WERI-Rb-1 (cell line): ENCODE measurements around the gene AP1M1.

Experiments
- DNase-seq: peaks from one replicate; pipeline ENCODE4 v3.0.0-alpha.2; 2020
- H3K27ac ChIP-seq: fragments of 250-450 bp; sonication (Bioruptor Pico); 2 replicates; pipeline ENCODE4 v1.5.1; 2020; ENCODE audit warnings: mild to moderate bottlenecking, moderate library complexity
- H3K27me3 ChIP-seq: fragments of 250-450 bp; sonication (Bioruptor Pico); 2 replicates; pipeline ENCODE4 v1.5.1; 2021; ENCODE audit warnings: mild to moderate bottlenecking, low read depth, moderate library complexity; ENCODE audit not compliant: insufficient read depth, severe bottlenecking
- H3K36me3 ChIP-seq: fragments of 250-450 bp; sonication (Bioruptor Pico); 2 replicates; pipeline ENCODE4 v1.5.1; 2020; ENCODE audit warnings: mild to moderate bottlenecking, moderate library complexity
- H3K4me3 ChIP-seq: 2 replicates; pipeline ENCODE4 v1.5.1; 2011; ENCODE audit warnings: low read depth, mild to moderate bottlenecking, control low read depth, low read length
- H3K9me3 ChIP-seq: fragments of 250-450 bp; sonication (Bioruptor Pico); 2 replicates; pipeline ENCODE4 v1.5.1; 2021; ENCODE audit warnings: mild to moderate bottlenecking, moderate library complexity; ENCODE audit not compliant: severe bottlenecking
- CTCF ChIP-seq: IDR thresholded peaks from 2 replicates; pipeline ENCODE4 v1.5.1; 2011; ENCODE audit warnings: low read depth, mild to moderate bottlenecking, control low read depth, inconsistent platforms, low read length

AP1M1 gene

DNA sequence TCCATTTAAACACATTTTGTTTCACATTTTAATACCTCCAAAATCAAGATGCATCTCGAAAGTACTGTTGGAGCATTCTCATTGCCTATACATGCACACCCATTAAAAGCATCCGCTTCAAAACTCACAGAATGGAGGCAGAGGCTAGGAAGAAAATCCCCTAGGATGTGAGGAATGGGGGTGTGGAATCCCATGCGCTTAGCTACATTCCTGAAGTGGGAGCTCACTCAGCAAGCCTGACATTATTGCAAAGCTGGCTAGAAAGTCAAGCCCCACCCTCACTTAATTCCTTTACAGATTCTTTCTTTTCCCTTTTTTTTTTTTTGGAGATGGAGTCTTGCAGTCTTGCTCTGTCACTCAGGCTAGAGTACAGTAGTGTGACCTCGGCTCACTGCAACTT lies 17.1 kb upstream of the AP1M1 start:
- H3K27me3 ChIP-seq = peaks cover 32% of the 10 kb centered on the region
- H3K27ac ChIP-seq = no peak overlapping the region
- no peak for TF ChIP-seq CTCF
- no peak for DNase-seq
- no peak overlapping the region for H3K4me3 ChIP-seq
- H3K9me3 ChIP-seq = peaks cover 1% of the 10 kb centered on the region
- no peaks in the 10 kb centered on the region for H3K36me3 ChIP-seq

- Histone ChIP-seq H3K27ac (no peak overlapping the region), H3K4me3 (peak overlapping the region; percentile 98), H3K36me3 (peaks cover 19% of the 10 kb centered on the region), H3K9me3 (no peaks in the 10 kb centered on the region), H3K27me3 (peaks cover 11% of the 10 kb centered on the region)
- DNase-seq = no peak
- no peak for TF ChIP-seq CTCF
Measured at GRCh38 chr19:16184665-16185122, 13.0 kb upstream of the AP1M1 start.

- Histone ChIP-seq H3K36me3 (peaks cover 25% of the 10 kb centered on the region), H3K4me3 (peak within 1 kb of the TSS; percentile 98), H3K27ac (peak within 1 kb of the TSS; percentile 84), H3K9me3 (no peaks in the 10 kb centered on the region), H3K27me3 (peaks cover 7% of the 10 kb centered on the region)
- DNase-seq = peak; percentile 98
- peak; percentile 35; the same call in 1 of the 2 replicates for TF ChIP-seq CTCF
Measured at GRCh38 chr19:16185123-16185767, 12.5 kb upstream of the AP1M1 start, which contains the start of gene FAM32A. Gene FAM32A, plus strand, starts transcription at chr19:16185410. Its CDS starts 33 bp downstream, at chr19:16185443.

GRCh38 chr19:16185768-16186123 lies 12.0 kb upstream of the AP1M1 start:
- H3K36me3 ChIP-seq = peaks cover 30% of the 10 kb centered on the region
- peak overlapping the region; percentile 84 for H3K27ac ChIP-seq
- peak overlapping the region; percentile 98 for H3K4me3 ChIP-seq
- peaks cover 7% of the 10 kb centered on the region for H3K27me3 ChIP-seq
- H3K9me3 ChIP-seq = no peaks in the 10 kb centered on the region
- TF ChIP-seq CTCF = peak; percentile 64
- peak; percentile 66 for DNase-seq

DNA sequence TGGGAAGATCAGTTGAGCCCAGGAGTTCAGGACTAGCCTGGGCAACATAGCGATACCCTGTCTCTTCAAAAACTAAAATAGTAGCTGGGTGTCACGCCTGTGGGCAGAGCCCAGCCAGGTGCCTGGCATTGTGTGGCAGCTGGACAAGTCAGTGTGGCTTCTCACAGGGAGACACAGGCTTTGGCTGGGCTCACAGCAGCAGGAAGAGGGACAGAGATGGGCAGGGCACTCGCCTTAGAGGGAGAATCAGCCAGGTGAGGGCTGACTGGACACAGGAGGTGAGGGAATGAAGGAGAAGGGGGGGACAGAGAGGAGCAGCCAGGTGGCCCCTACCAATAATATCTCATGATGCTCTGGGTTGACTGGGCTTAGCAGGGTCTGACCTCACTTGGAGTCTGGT lies 9.2 kb upstream of the AP1M1 start:
- H3K4me3 ChIP-seq = no peak overlapping the region
- DNase-seq = no peak
- no peak for TF ChIP-seq CTCF
- H3K27me3 ChIP-seq = no peaks in the 10 kb centered on the region
- no peaks in the 10 kb centered on the region for H3K9me3 ChIP-seq
- H3K27ac ChIP-seq = no peak overlapping the region
- H3K36me3 ChIP-seq = peaks cover 45% of the 10 kb centered on the region

DNA sequence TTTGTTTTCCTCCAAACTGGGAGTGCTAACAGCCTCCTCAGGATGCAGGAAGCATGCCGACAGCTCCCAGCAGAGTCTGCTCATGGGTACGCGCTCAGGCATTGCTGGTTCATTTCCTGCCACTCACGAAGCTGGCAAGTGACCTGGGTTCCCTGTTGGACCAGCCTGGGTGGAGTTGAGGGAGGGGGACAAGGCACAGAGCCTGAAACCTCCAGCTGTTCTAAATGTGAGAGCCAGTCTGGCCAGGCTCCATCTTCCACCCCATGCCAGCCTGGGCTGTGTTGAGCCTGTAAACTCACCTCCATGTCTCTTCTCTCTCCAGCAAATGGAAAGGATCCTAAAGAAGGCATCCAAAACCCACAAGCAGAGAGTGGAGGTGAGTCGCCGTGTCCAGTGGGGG lies 7.5 kb upstream of the AP1M1 start:
- Histone ChIP-seq H3K36me3 (peaks cover 45% of the 10 kb centered on the region), H3K9me3 (no peaks in the 10 kb centered on the region), H3K4me3 (no peak overlapping the region), H3K27ac (no peak overlapping the region), H3K27me3 (no peaks in the 10 kb centered on the region)
- no peak for TF ChIP-seq CTCF
- DNase-seq = no peak
